AG04449 (cell line): ENCODE results near the gene P4HA2.
A peak's percentile ranks its signal among the peaks of the same experiment; 100 is the strongest.

Experiments used
- CTCF ChIA-PET: fragments of 350-600 bp; formaldehyde crosslinking; extraction: SDS; loops from one replicate; lab custom pipeline; 2021; ENCODE audit warnings: antibody characterized with exemption; lab: Yijun Ruan, JAX
- POLR2A ChIA-PET: fragments of 400-600, 350-600 bp; formaldehyde crosslinking; extraction: SDS; loops from one replicate; lab custom pipeline; 2020; ENCODE audit warnings: antibody characterized with exemption, inconsistent platforms; lab: Yijun Ruan, JAX
- DNase-seq: peaks from one replicate; pipeline ENCODE4 v3.0.0-alpha.2; 2010; ENCODE audit warnings: low read depth, low spot score
- H3K4me3 ChIP-seq: 2 replicates; pipeline ENCODE4 v1.5.1; 2011; ENCODE audit warnings: low read depth, mild to moderate bottlenecking, control low read depth, low read length
- CTCF ChIP-seq: IDR thresholded peaks from one replicate; pipeline ENCODE4 v1.5.1; 2011; ENCODE audit warnings: mild to moderate bottlenecking, moderate library complexity, low read length, control low read depth, inconsistent platforms; ENCODE audit not compliant: insufficient read depth; ENCODE audit errors: missing control alignments

The P4HA2 gene

GRCh38 chr5:132224716-132225115 lies 2.9 kb downstream of the P4HA2 start:
- H3K4me3 ChIP-seq, result peak overlapping the region; percentile 31
- DNase-seq, result no peak
- POLR2A ChIA-PET, result interaction anchor here (0.7 to 1.8 kb wide), 11 partner anchors 9 to 69 kb away, joined by 3 to 16 read pairs (median 4); partner anchors contain the start of genes PDLIM4 and SLC22A4
- CTCF ChIA-PET, result interaction anchor here (0.8 to 4.8 kb wide), 7 partner anchors 9 to 162 kb away, joined by 3 to 67 read pairs (median 4); partner anchors contain the start of genes SLC22A4 and SLC22A5
- no peak for TF ChIP-seq CTCF

GRCh38 chr5:132223861-132224260 lies 3.8 kb downstream of the P4HA2 start:
- ChIA-PET POLR2A (interaction anchor here (1.5 kb wide), 1 partner anchor 8 kb away, joined by 4 read pairs; no protein-coding TSS in a partner anchor), CTCF (interaction anchor here (1.0 to 4.8 kb wide), 4 partner anchors 14 to 162 kb away, joined by 3 to 67 read pairs (median 4); no protein-coding TSS in a partner anchor)
- DNase-seq, result no peak
- H3K4me3 ChIP-seq, result no peak overlapping the region
- TF ChIP-seq CTCF, result no peak

- ChIA-PET POLR2A (no interaction called here), CTCF (interaction anchor here (1.0 to 4.8 kb wide), 4 partner anchors 15 to 163 kb away, joined by 3 to 67 read pairs (median 4); no protein-coding TSS in a partner anchor)
- DNase-seq, result no peak
- H3K4me3 ChIP-seq, result no peak overlapping the region
- TF ChIP-seq CTCF, result no peak
Measured at GRCh38 chr5:132222649-132223038, 5.0 kb downstream of the P4HA2 start.

- POLR2A ChIA-PET, result no interaction called here
Measured at GRCh38 chr5:132221781-132222648, 5.6 kb downstream of the P4HA2 start.

GRCh38 chr5:132220491-132220890 lies 7.2 kb downstream of the P4HA2 start:
- POLR2A ChIA-PET, result interaction anchor here (0.6 kb wide), 1 partner anchor 270 kb away, joined by 3 read pairs; no protein-coding TSS in a partner anchor
- no peak for TF ChIP-seq CTCF
- CTCF ChIA-PET, result interaction anchor here (0.7 to 2.0 kb wide), 3 partner anchors 17 to 130 kb away, joined by 3 to 6 read pairs (median 3); no protein-coding TSS in a partner anchor
- no peak for DNase-seq
- H3K4me3 ChIP-seq, result no peak overlapping the region

More at GRCh38 chr5:132221781-132222648, 5.6 kb downstream of the P4HA2 start:
- no peak for DNase-seq
- CTCF ChIA-PET, result interaction anchor here (0.9 to 4.8 kb wide), 5 partner anchors 14 to 71 kb away, joined by 3 to 67 read pairs (median 4); no protein-coding TSS in a partner anchor
- no peak for TF ChIP-seq CTCF
- no peak overlapping the region for H3K4me3 ChIP-seq

- H3K4me3 ChIP-seq, result no peak overlapping the region
- POLR2A ChIA-PET, result no interaction called here
- no peak for DNase-seq
- no peak for TF ChIP-seq CTCF
- CTCF ChIA-PET, result interaction anchor here (0.6 to 2.0 kb wide), 3 partner anchors 18 to 155 kb away, joined by 3 to 6 read pairs (median 3); no protein-coding TSS in a partner anchor
Measured at GRCh38 chr5:132219981-132220380, 7.7 kb downstream of the P4HA2 start.
